Keratinocyte (primary cell): ENCODE data around the gene CEP95. TPM values are rescaled to one million over a fixed set of nuclear protein-coding genes. Genes with fewer than 3 reads are reported as not detected.

Experiments used
- DNase-seq: peaks from one replicate; pipeline ENCODE4 v3.0.0-alpha.2; 2011; ENCODE audit warnings: low read depth, missing footprints, low spot score
- FAIRE-seq: peaks from 2 replicates; lab custom pipeline; 2011; peaks lifted over from hg19 to GRCh38; lab: Jason Lieb, UNC
- H2AFZ ChIP-seq: 2 replicates; pipeline ENCODE4 v1.6.0; 2012; ENCODE audit warnings: low read length, control low read depth, inconsistent platforms; ENCODE audit not compliant: control insufficient read depth
- H3K27ac ChIP-seq: 2 replicates; pipeline ENCODE4 v1.5.1; 2011; ENCODE audit warnings: low read length; ENCODE audit not compliant: control insufficient read depth, insufficient read depth
- H3K27me3 ChIP-seq: 3 replicates; pipeline ENCODE4 v1.6.0; 2011; ENCODE audit warnings: low read length; ENCODE audit not compliant: control insufficient read depth, insufficient read depth; ENCODE audit errors: extremely low read depth
- H3K36me3 ChIP-seq, 2 experiments: 2 replicates in 1 of 2; 3 replicates in 1 of 2; pipeline ENCODE4 v1.5.1; 2011; ENCODE audit warnings: low read length in 2 of 2, mild to moderate bottlenecking in 1 of 2; ENCODE audit not compliant: control insufficient read depth in 2 of 2, insufficient read depth in 2 of 2; ENCODE audit errors: extremely low read depth in 1 of 2
- H3K4me1 ChIP-seq: 3 replicates; pipeline ENCODE4 v1.5.1; 2011; ENCODE audit warnings: low read length; ENCODE audit not compliant: control insufficient read depth, insufficient read depth; ENCODE audit errors: extremely low read depth
- H3K4me2 ChIP-seq: 3 replicates; pipeline ENCODE4 v1.6.0; 2011; ENCODE audit warnings: low read depth, low read length; ENCODE audit not compliant: control insufficient read depth, insufficient read depth; ENCODE audit errors: extremely low read depth
- H3K4me3 ChIP-seq, 3 experiments: fragments of 200-600 bp in 1 of 3; sonication (generic) in 1 of 3; 2 replicates in 2 of 3; 3 replicates in 1 of 3; pipeline ENCODE4 v1.5.1; 2011 to 2016; ENCODE audit warnings: low read length in 3 of 3, mild to moderate bottlenecking in 3 of 3, control low read depth in 2 of 3, inconsistent platforms in 1 of 3, low read depth in 1 of 3, mixed read lengths in 1 of 3, mixed run types in 1 of 3, moderate library complexity in 1 of 3; ENCODE audit not compliant: control insufficient read depth in 2 of 3, insufficient read depth in 2 of 3; ENCODE audit errors: extremely low read depth in 1 of 3
- H3K79me2 ChIP-seq: 2 replicates; pipeline ENCODE4 v1.6.0; 2012; ENCODE audit warnings: low read length; ENCODE audit not compliant: control insufficient read depth, insufficient read depth
- H3K9ac ChIP-seq: 3 replicates; pipeline ENCODE4 v1.6.0; 2011; ENCODE audit warnings: low read length; ENCODE audit not compliant: control insufficient read depth, insufficient read depth; ENCODE audit errors: extremely low read depth
- H3K9me1 ChIP-seq: 3 replicates; pipeline ENCODE4 v1.6.0; 2011; ENCODE audit warnings: low read length; ENCODE audit not compliant: control insufficient read depth, insufficient read depth; ENCODE audit errors: extremely low read depth
- H3K9me3 ChIP-seq: 2 replicates; pipeline ENCODE4 v1.5.1; 2012; ENCODE audit warnings: low read depth, low read length; ENCODE audit not compliant: control insufficient read depth
- H4K20me1 ChIP-seq: 3 replicates; pipeline ENCODE4 v1.6.0; 2011; ENCODE audit warnings: low read length; ENCODE audit not compliant: control insufficient read depth, insufficient read depth; ENCODE audit errors: extremely low read depth
- EZH2 ChIP-seq: IDR thresholded peaks from one replicate; pipeline ENCODE4 v1.6.1; 2012; ENCODE audit warnings: inconsistent platforms, mild to moderate bottlenecking, low read length, moderate library complexity
- dilution Hi-C: fragments of 300-500 bp; cut with MboI; formaldehyde crosslinking; loops from one replicate; pipeline ENCODE4 v1.7.0; 2020; ENCODE audit warnings: low sequenced_read_pairs; ENCODE audit not compliant: extremely low pct_ligation_motif_present
- polyA plus RNA-seq, 5 experiments: library from polyadenylated mRNA; depleted of rRNA in 3 of 5; stranded (reverse) in 3 of 5; stranded (forward) in 1 of 5; unstranded in 1 of 5; fragments of >200 nt; gene quantifications; 1 replicate in 1 of 5; 2 replicates in 3 of 5; 3 replicates in 1 of 5; pipeline versions ENCODE4 v1.2.1 to v1.2.3, GENCODE V29; 2011 to 2012; ENCODE audit warnings: missing spikeins in 2 of 5, low read depth in 1 of 5, low replicate concordance in 1 of 5
- TF ChIP-seq, protein P1 (sequence below), 3 experiments: IDR thresholded peaks in 1 of 3; conservative IDR thresholded peaks in 1 of 3; optimal IDR thresholded peaks in 1 of 3; 2 replicates in 2 of 3; 3 replicates in 1 of 3; pipeline versions ENCODE3 to v1.5.1; 2011; ENCODE audit warnings: low read length in 3 of 3, mild to moderate bottlenecking in 3 of 3, moderate library complexity in 2 of 3, control low read depth in 1 of 3, inconsistent platforms in 1 of 3; ENCODE audit not compliant: insufficient read depth in 2 of 3; ENCODE audit errors: extremely low read depth in 1 of 3

The CEP95 gene
- polyA plus RNA-seq, 1 donor (not counting 4 experiments of a cell fraction or from before 2014, with no cell fraction given), result 31.6 TPM

DNA sequence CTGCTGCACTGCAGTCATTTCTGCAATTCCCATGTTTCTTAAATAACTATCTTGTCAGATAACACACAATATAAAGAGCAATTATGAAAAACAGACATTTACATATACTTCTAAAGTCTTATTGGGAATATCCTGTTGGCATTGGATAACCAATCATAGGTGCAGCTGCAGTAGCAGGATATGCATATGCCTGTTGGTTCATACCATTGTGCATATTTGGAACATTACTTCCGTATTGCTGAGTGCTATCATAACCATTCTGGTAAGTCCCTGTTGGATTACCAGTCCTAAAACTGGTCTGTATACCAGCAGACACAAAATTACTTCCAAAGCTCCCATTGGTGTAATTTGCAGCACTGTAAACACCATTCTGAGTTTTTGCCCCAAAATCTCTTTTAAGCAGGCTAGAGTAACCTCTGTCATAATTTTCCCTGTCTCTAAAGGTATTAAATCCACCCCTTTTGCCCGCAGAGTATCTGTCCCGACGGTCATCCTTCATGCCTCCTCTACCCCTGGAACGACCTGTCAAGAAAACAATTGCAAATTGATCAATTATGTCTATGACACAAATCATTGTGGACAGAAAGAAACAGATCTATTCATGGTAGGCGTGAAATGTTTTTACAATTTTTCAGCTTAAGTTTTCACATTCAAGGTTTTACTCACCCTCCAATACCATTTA is 6.8 kb upstream of the CEP95 start:
- FAIRE-seq, result no peak
- H3K27me3 ChIP-seq, result no peaks in the 10 kb centered on the region
- dilution Hi-C loops, result no loop called here
- H3K9ac ChIP-seq, result no peak overlapping the region
- peaks cover 87% of the 10 kb centered on the region for H3K4me1 ChIP-seq
- peak overlapping the region; percentile 3 for H3K27ac ChIP-seq
- H3K79me2 ChIP-seq, result peaks cover 69% of the 10 kb centered on the region
- TF ChIP-seq, protein P1, sequence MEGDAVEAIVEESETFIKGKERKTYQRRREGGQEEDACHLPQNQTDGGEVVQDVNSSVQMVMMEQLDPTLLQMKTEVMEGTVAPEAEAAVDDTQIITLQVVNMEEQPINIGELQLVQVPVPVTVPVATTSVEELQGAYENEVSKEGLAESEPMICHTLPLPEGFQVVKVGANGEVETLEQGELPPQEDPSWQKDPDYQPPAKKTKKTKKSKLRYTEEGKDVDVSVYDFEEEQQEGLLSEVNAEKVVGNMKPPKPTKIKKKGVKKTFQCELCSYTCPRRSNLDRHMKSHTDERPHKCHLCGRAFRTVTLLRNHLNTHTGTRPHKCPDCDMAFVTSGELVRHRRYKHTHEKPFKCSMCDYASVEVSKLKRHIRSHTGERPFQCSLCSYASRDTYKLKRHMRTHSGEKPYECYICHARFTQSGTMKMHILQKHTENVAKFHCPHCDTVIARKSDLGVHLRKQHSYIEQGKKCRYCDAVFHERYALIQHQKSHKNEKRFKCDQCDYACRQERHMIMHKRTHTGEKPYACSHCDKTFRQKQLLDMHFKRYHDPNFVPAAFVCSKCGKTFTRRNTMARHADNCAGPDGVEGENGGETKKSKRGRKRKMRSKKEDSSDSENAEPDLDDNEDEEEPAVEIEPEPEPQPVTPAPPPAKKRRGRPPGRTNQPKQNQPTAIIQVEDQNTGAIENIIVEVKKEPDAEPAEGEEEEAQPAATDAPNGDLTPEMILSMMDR (optimal IDR thresholded peaks at IDR 0.05 in 1 of 3, IDR thresholded peaks at IDR 0.05 in 1 of 3, conservative IDR thresholded peaks at IDR 0.05 in 1 of 3; ENCODE audit: extremely low read depth in 1 of 3, insufficient read depth in 2 of 3, low read length in 3 of 3), result no peak
- TF ChIP-seq EZH2, result no peak
- H3K4me3 ChIP-seq, result no peak overlapping the region
- DNase-seq, result no peak
- H3K4me2 ChIP-seq, result no peak overlapping the region
- H3K36me3 ChIP-seq, result peaks cover 17 to 52% of the 10 kb centered on the region in 2 experiments
- H4K20me1 ChIP-seq, result peaks cover 37% of the 10 kb centered on the region
- H3K9me1 ChIP-seq, result no peaks in the 10 kb centered on the region
- H3K9me3 ChIP-seq, result no peaks in the 10 kb centered on the region
- H2AFZ ChIP-seq, result no peak overlapping the region

DNA sequence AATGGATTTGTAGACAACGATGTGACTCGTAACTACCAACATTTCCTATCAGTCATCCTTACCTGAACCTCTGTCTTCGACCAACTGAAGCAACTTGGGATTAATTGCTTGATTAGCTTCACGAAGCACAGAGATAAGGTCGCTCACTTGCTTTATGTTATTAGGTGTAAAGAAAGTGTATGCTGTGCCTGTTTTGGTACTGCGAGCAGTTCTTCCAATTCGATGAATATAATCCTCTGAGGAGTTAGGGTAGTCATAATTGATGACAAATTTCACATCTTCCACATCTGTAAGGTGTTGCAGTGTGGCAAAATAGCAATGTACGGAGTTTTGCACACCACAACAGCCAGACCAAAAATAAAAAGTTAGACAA is 6.3 kb upstream of the CEP95 start:
- no peak for DNase-seq
- no peak overlapping the region for H3K9ac ChIP-seq
- H3K36me3 ChIP-seq, result peaks cover 17 to 55% of the 10 kb centered on the region in 2 experiments
- no peak for TF ChIP-seq EZH2
- TF ChIP-seq, protein P1 (optimal IDR thresholded peaks at IDR 0.05 in 1 of 3, IDR thresholded peaks at IDR 0.05 in 1 of 3, conservative IDR thresholded peaks at IDR 0.05 in 1 of 3; ENCODE audit: extremely low read depth in 1 of 3, insufficient read depth in 2 of 3, low read length in 3 of 3), result no peak
- H3K4me1 ChIP-seq, result peaks cover 84% of the 10 kb centered on the region
- H3K79me2 ChIP-seq, result peaks cover 69% of the 10 kb centered on the region
- no peaks in the 10 kb centered on the region for H3K9me1 ChIP-seq
- no peak overlapping the region for H3K27ac ChIP-seq
- no peak overlapping the region for H2AFZ ChIP-seq
- no peak for FAIRE-seq
- peaks cover 40% of the 10 kb centered on the region for H4K20me1 ChIP-seq
- dilution Hi-C loops, result no loop called here
- no peaks in the 10 kb centered on the region for H3K27me3 ChIP-seq
- no peak overlapping the region for H3K4me3 ChIP-seq
- no peak overlapping the region for H3K4me2 ChIP-seq
- H3K9me3 ChIP-seq, result no peaks in the 10 kb centered on the region
